Peyer's patch (tissue), 4 donors: ENCODE results near the gene SSH2. TPM values are rescaled to one million over a fixed set of nuclear protein-coding genes. Genes with fewer than 3 reads are reported as not detected.

Experiments used
- DNase-seq, 3 donors: peaks; one replicate each; pipeline ENCODE4 v3.0.0-alpha.2; 2017 to 2019
- H3K27ac ChIP-seq, 4 donors: fragments of 200-600 bp; sonication (generic); one replicate each; pipeline ENCODE4 v1.5.1; 2016 to 2019
- H3K27me3 ChIP-seq, 2 donors: fragments of 200-600 bp; sonication (generic); one replicate each; pipeline ENCODE4 v1.5.1; 2019
- H3K36me3 ChIP-seq, 3 donors: fragments of 200-600 bp; sonication (generic); one replicate each; pipeline ENCODE4 v1.5.1; 2016 to 2019
- H3K4me1 ChIP-seq, 4 donors: fragments of 200-600 bp; sonication (generic); one replicate each; pipeline ENCODE4 v1.5.1; 2016 to 2019
- H3K4me3 ChIP-seq, 4 donors: fragments of 200-600 bp; sonication (generic); 1 replicate in 3 of 4; 2 replicates in 1 of 4; pipeline ENCODE4 v1.5.1; 2016 to 2019; ENCODE audit warnings: mild to moderate bottlenecking in 1 of 4
- H3K9me3 ChIP-seq, 4 donors: fragments of 200-600 bp; sonication (generic); one replicate each; pipeline ENCODE4 v1.5.1; 2016 to 2019; ENCODE audit warnings: mild to moderate bottlenecking in 1 of 4
- CTCF ChIP-seq, 6 experiments: fragments of 450-650 bp in 4 of 6; fragments of 200-600 bp in 2 of 6; sonication (generic) in 1 of 6; IDR thresholded peaks; one replicate each; pipeline ENCODE4 v1.5.1; 2017 to 2019; ENCODE audit warnings: antibody characterized with exemption in 6 of 6, mild to moderate bottlenecking in 3 of 6, moderate library complexity in 1 of 6
- POLR2A ChIP-seq, 2 donors: fragments of 450-650 bp; IDR thresholded peaks; one replicate each; pipeline ENCODE4 v1.5.1; 2017; ENCODE audit warnings: antibody characterized with exemption in 2 of 2, mild to moderate bottlenecking in 2 of 2, moderate library complexity in 2 of 2
- total RNA-seq, 4 donors: library from RNA; depleted of rRNA; stranded (reverse); fragments of >200 nt; gene quantifications; one replicate each; pipeline ENCODE4 v1.1.0, GENCODE V29; 2016

Gene SSH2
- total RNA-seq, 4 donors from 2014 or later = 45.4 to 139 (median 58.2) TPM

- H3K27ac ChIP-seq = peak overlapping the region in 1 of 4 donors; percentile 32
- no peaks in the 10 kb centered on the region for H3K27me3 ChIP-seq
- H3K36me3 ChIP-seq = peaks cover 0 to 55% (median 0%) of the 10 kb centered on the region in 3 donors
- TF ChIP-seq POLR2A (IDR thresholded peaks at IDR 0.05) = no peak
- TF ChIP-seq CTCF (IDR thresholded peaks at IDR 0.05) = no peak
- H3K4me1 ChIP-seq = no peaks in the 10 kb centered on the region
- H3K4me3 ChIP-seq = no peak overlapping the region
- no peak for DNase-seq
- no peaks in the 10 kb centered on the region for H3K9me3 ChIP-seq
Measured at GRCh38 chr17:29664743-29665480, 265.1 kb downstream of the SSH2 start.

GRCh38 chr17:29663155-29663554 lies 266.9 kb downstream of the SSH2 start:
- no peak for TF ChIP-seq POLR2A (IDR thresholded peaks at IDR 0.05)
- no peak for TF ChIP-seq CTCF (IDR thresholded peaks at IDR 0.05)
- Histone ChIP-seq H3K27me3 (no peaks in the 10 kb centered on the region), H3K36me3 (peaks cover 0 to 54% (median 0%) of the 10 kb centered on the region in 3 donors), H3K4me3 (no peak overlapping the region), H3K9me3 (no peaks in the 10 kb centered on the region), H3K4me1 (no peaks in the 10 kb centered on the region), H3K27ac (no peak overlapping the region)
- DNase-seq = no peak

- no peaks in the 10 kb centered on the region for H3K27me3 ChIP-seq
- H3K27ac ChIP-seq = no peak overlapping the region
- H3K4me1 ChIP-seq = no peaks in the 10 kb centered on the region
- peaks cover 0 to 50% (median 0%) of the 10 kb centered on the region in 3 donors for H3K36me3 ChIP-seq
- no peak overlapping the region for H3K4me3 ChIP-seq
- no peaks in the 10 kb centered on the region for H3K9me3 ChIP-seq
- DNase-seq = no peak
- TF ChIP-seq CTCF (IDR thresholded peaks at IDR 0.05) (no peak), POLR2A (IDR thresholded peaks at IDR 0.05) (no peak)
Measured at GRCh38 chr17:29661213-29661612, 268.8 kb downstream of the SSH2 start.

GRCh38 chr17:29659155-29659554 lies 270.9 kb downstream of the SSH2 start:
- peaks cover 0 to 45% (median 0%) of the 10 kb centered on the region in 3 donors for H3K36me3 ChIP-seq
- H3K27ac ChIP-seq = no peak overlapping the region
- no peak overlapping the region for H3K4me3 ChIP-seq
- no peak for DNase-seq
- H3K9me3 ChIP-seq = no peaks in the 10 kb centered on the region
- no peaks in the 10 kb centered on the region for H3K27me3 ChIP-seq
- TF ChIP-seq CTCF (IDR thresholded peaks at IDR 0.05) = no peak
- TF ChIP-seq POLR2A (IDR thresholded peaks at IDR 0.05) = no peak
- H3K4me1 ChIP-seq = no peaks in the 10 kb centered on the region

- TF ChIP-seq POLR2A (IDR thresholded peaks at IDR 0.05) = no peak
- TF ChIP-seq CTCF (IDR thresholded peaks at IDR 0.05) = no peak
- no peak for DNase-seq
- Histone ChIP-seq H3K36me3 (peaks cover 0 to 37% (median 0%) of the 10 kb centered on the region in 3 donors), H3K4me3 (no peak overlapping the region), H3K9me3 (no peaks in the 10 kb centered on the region), H3K4me1 (no peaks in the 10 kb centered on the region), H3K27me3 (no peaks in the 10 kb centered on the region), H3K27ac (no peak overlapping the region)
Measured at GRCh38 chr17:29655323-29655722, 274.7 kb downstream of the SSH2 start.
